Measurements from ENCODE around the gene ECM2.

ECM2 gene

DNA sequence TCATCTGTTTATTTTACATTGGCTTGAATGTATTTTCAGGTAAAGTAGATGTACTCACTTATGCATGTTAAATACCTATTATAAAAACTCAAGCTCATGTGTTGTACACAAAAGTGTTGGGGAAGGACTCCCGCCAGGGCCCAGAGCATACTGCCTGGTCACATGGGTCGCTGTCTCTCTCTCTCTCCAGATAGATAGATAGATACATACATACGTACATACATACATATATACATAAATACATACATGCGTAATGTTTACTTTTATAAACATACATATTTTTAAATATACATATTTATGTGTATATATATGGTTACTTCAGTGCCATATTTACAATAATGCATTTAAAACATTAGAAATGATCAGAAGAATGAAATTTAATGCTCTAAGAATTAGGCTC, 78.2 kb downstream of the ECM2 start:
- no peak for DNase-seq

GRCh38 chr9:92455217-92455616, 80.6 kb downstream of the ECM2 start:
- DNase-seq, result peak in 1 of 2 donors; percentile 3

DNA sequence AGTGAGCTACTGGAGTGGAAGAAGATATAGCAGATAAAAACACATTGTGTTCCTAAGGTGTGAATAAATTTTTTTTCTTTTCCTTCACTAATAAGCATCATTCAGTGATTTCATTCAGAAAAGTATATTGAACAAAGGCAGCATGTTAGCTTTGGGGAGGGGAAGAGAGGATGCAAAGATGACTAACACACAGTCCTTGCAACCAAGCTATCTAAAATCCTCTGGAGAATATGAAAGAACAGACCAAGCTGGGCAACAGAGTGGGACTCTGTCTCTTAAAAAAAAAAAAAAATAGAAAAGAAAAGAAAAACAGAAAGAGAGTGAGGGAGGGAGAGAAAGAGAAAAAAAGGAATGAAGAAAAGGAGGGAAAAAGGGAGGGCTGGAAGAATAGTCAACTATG, 89.3 kb downstream of the ECM2 start:
- DNase-seq, result no peak

Measured in CD4-positive, alpha-beta T cell treated with Interleukin-1 beta for 1 hour (primary cell).